Hepatocyte (in vitro differentiated cells): ENCODE results near the gene KCNQ5.

ENCODE experiments used
- CTCF ChIP-seq: fragments of 200-600 bp; sonication (generic); IDR thresholded peaks from 2 replicates; pipeline ENCODE4 v1.5.1; 2016; ENCODE audit warnings: antibody characterized with exemption, mild to moderate bottlenecking; ENCODE audit not compliant: poor library complexity
- EZH2 ChIP-seq: fragments of 200-600 bp; sonication (generic); IDR thresholded peaks from 2 replicates; pipeline ENCODE4 v1.6.1; 2016; ENCODE audit warnings: antibody characterized with exemption, mild to moderate bottlenecking, borderline replicate concordance

GRCh38 chr6:72819609-72820008, 197.7 kb downstream of the KCNQ5 start:
- TF ChIP-seq EZH2 (no peak), CTCF (no peak)
